Neural progenitor cell (in vitro differentiated cells): Measurements from ENCODE around the gene SCAANT1.

Experiments
- EZH2 ChIP-seq: fragments of 200-600 bp; sonication (generic); IDR thresholded peaks from 2 replicates; pipeline ENCODE4 v1.6.1; 2017; ENCODE audit warnings: antibody characterized with exemption, mild to moderate bottlenecking, moderate library complexity
- EZH2phosphoT487 ChIP-seq: fragments of 200-600 bp; sonication (generic); IDR thresholded peaks from 2 replicates; pipeline ENCODE4 v1.6.1; 2017; ENCODE audit warnings: antibody characterized with exemption
- TF ChIP-seq, protein P1 (sequence below): fragments of 200-600 bp; sonication (generic); IDR thresholded peaks from 2 replicates; pipeline ENCODE4 v1.5.1; 2017; ENCODE audit warnings: antibody characterized with exemption, mild to moderate bottlenecking

DNA sequence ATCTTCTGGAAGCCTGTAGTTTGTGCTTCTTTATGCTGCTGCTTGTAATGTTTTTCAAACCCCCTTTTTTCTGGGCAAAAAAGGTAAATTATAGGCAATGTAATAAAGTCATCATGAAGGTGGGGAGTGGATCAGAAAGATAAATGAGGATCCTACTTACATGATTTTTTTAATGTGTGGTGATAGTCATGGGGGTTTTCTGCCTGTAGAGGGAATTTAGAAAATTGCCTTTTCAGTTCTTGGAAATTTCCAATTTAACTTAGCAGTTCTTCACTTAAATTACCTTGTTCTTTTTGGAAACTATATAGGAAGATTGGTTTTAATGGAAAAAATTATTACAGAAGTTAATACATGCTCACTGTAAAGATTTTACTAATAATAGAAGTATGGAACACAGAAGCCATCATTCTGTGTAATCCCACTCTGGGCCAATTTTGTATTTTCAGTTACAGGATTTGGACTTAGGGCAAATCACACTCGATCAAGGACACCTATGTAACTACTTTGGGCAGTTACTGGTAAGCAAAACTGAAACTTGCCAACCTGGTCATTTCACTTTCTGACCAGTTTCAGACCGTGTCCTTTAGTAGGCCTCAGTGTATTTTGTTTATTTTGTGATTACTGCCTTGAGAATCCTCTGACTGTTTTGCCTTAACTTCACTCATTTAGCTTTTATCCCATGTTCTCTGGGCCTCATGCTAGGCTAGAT, 10.5 kb upstream of the SCAANT1 start:
- TF ChIP-seq, protein P1, sequence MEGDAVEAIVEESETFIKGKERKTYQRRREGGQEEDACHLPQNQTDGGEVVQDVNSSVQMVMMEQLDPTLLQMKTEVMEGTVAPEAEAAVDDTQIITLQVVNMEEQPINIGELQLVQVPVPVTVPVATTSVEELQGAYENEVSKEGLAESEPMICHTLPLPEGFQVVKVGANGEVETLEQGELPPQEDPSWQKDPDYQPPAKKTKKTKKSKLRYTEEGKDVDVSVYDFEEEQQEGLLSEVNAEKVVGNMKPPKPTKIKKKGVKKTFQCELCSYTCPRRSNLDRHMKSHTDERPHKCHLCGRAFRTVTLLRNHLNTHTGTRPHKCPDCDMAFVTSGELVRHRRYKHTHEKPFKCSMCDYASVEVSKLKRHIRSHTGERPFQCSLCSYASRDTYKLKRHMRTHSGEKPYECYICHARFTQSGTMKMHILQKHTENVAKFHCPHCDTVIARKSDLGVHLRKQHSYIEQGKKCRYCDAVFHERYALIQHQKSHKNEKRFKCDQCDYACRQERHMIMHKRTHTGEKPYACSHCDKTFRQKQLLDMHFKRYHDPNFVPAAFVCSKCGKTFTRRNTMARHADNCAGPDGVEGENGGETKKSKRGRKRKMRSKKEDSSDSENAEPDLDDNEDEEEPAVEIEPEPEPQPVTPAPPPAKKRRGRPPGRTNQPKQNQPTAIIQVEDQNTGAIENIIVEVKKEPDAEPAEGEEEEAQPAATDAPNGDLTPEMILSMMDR: no peak
- TF ChIP-seq EZH2: no peak
- TF ChIP-seq EZH2phosphoT487: no peak
